Mesodermal cell (in vitro differentiated cells): ENCODE measurements around the gene KCNJ18. TPM values are rescaled to one million over a fixed set of nuclear protein-coding genes. Genes with fewer than 3 reads are reported as not detected.
"Not testable (repeated sequence)": the region's sequence is repeated elsewhere in the genome, so short reads cannot be mapped to it uniquely, and the experiment has no call there.

Experiments used
- H3K27ac ChIP-seq: 2 replicates; pipeline ENCODE4 v1.7.0; 2013; ENCODE audit warnings: mild to moderate bottlenecking, low read depth, low read length, moderate library complexity; ENCODE audit not compliant: severe bottlenecking
- H3K36me3 ChIP-seq: 2 replicates; pipeline ENCODE4 v1.7.1; 2013; ENCODE audit warnings: mild to moderate bottlenecking, low read length, moderate library complexity; ENCODE audit not compliant: control insufficient read depth, insufficient read depth
- H3K4me1 ChIP-seq: one replicate; pipeline ENCODE4 v1.7.1; 2013; ENCODE audit warnings: mild to moderate bottlenecking, low read length; ENCODE audit not compliant: insufficient read depth, control insufficient read depth, poor library complexity, severe bottlenecking
- H3K4me3 ChIP-seq: 2 replicates; pipeline ENCODE4 v1.7.0; 2013; ENCODE audit warnings: low read length, control low read depth, mild to moderate bottlenecking; ENCODE audit not compliant: insufficient read depth, poor library complexity, severe bottlenecking; ENCODE audit errors: extremely low read depth
- H3K9me3 ChIP-seq: 2 replicates; pipeline ENCODE4 v1.7.1; 2013; ENCODE audit warnings: mild to moderate bottlenecking, low read length, moderate library complexity; ENCODE audit not compliant: control insufficient read depth
- WGBS, 2 experiments: methylation state at CpG; one replicate each; pipeline ENCODE4 v1.1.5; 2013; ENCODE audit warnings: missing lambda C conversion rate in 2 of 2; ENCODE audit not compliant: insufficient coverage in 2 of 2; 5-methylcytosine and 5-hydroxymethylcytosine counted together
- polyA plus RNA-seq, 2 experiments: library from polyadenylated mRNA; stranded (reverse); fragments of 50-300 nt; gene quantifications; one replicate each; pipeline ENCODE4 v1.2.3, GENCODE V29; 2013

Gene KCNJ18
- polyA plus RNA-seq (2013, experiment 1 of 2) = not detected
- not detected for polyA plus RNA-seq (2013, experiment 2 of 2)

DNA sequence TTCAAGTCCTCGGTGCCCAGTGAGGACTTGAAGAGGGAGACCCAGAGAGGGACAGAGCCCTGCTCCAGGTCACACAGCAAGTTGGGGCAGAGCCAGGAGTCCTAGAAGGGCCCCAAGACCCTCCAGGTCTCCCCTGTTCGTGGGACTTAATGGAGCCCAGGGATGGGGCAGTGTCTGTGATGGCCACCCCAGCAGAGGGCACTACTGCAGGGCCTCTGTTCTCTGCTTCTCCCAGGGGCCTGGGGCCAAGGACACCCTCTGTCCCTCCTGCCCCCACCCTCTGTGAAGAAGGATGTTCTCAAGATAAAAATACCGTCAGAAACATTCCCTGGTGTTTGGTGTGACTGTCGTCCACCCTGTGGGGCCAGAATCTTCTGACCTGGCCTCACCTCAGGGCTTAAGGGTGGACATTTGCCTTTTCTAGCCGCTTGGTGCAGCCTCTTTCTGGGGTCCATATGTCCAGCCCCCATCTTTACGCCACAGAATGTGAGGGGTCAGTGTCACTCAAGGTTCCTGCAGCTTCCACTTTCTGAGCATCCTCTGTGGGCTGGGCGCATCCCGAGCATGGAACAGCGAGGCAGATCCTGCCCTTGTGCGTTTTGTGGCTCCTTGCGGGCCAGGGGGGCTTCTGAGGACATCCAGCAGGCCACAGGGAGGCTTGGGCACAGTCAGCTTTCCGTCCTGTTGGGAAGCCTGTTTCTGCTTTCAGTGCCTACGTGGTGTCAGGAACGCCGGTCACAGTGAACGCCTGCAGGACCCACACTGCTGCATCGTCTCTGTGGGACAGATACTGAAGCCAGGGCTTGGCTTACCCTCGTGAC lies at the start of gene KCNJ18:
TSS of gene KCNJ18 (plus strand) at position 641 of the 821 bp plus-strand sequence. CDS start 10,264 bp downstream, outside the sequence.
- not testable (repeated sequence) for H3K4me1 ChIP-seq, H3K27ac ChIP-seq, H3K4me3 ChIP-seq, H3K9me3 ChIP-seq, H3K36me3 ChIP-seq
- 68 to 75% methylated on average over 6 to 15 of the region's 18 CpGs for WGBS, 2 experiments

DNA sequence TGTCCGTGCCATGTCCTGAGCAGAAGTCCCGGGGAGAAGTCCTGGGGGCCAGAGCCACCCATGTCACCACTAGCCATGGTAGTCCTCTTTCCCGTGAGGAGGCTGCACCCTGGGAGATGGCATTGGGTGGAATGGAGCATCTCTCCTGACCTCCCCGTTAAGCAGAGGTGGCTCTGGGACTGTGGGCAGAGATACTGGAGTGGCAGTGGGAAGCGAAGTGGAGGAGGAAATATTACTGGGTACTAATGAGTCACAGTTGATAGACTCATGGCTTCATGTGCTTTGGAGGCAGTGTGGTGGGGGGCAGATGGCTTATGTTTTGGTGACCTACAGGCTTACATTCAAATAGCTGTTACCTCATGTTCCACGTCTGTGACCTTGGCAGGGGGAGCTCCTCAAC lies 44.2 kb upstream of the KCNJ18 start:
- not testable (repeated sequence) for H3K27ac ChIP-seq, H3K36me3 ChIP-seq, H3K4me1 ChIP-seq, H3K9me3 ChIP-seq, H3K4me3 ChIP-seq
- 61 to 89% methylated on average over 2 to 3 of the region's 6 CpGs for WGBS, 2 experiments

DNA sequence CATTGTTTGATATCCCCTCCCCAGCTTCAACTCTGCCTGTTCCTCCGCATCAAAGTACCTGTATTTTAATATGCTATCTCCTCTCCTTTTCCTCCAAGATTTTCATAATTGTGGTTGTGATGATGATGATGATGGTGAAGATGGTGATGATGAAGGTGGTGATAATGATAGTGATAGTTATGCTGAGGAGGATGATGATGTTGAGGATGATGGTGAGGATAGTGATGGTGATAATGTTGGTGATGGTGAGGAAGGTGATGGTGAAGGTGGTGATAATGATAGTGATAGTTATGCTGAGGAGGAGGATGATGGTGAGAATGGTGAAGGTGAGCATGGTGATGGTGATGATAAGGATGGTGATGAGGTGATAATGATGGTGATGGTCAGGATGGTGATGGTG lies 42.3 kb upstream of the KCNJ18 start:
- H3K4me3 ChIP-seq, H3K27ac ChIP-seq, H3K36me3 ChIP-seq, H3K4me1 ChIP-seq, H3K9me3 ChIP-seq: not testable (repeated sequence)
- WGBS, 2 experiments = no CpG with 5 or more reads among the region's 1 CpG

DNA sequence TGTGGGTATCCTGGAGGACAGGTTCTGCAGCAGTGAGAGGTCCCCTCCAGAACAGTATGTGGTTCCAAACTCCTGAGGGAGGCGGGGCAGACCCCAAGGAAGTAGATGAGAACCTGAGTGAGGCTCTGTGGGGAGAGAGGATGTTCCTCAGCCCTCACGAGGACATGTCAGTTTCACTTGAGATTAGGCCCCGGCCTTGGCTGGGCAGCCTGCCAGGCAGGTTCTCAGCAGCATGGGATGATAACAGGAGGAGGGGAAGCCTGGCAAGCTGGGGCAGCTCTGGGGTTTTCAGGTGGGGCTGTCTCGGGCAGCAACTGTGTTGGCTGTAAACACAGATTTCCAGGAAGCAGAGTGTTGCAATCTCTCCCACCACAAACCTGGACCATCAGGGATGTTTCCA lies 40.3 kb upstream of the KCNJ18 start:
- not testable (repeated sequence) for H3K27ac ChIP-seq, H3K4me1 ChIP-seq, H3K4me3 ChIP-seq, H3K9me3 ChIP-seq, H3K36me3 ChIP-seq
- no CpG with 5 or more reads among the region's 4 CpGs for WGBS, 2 experiments

DNA sequence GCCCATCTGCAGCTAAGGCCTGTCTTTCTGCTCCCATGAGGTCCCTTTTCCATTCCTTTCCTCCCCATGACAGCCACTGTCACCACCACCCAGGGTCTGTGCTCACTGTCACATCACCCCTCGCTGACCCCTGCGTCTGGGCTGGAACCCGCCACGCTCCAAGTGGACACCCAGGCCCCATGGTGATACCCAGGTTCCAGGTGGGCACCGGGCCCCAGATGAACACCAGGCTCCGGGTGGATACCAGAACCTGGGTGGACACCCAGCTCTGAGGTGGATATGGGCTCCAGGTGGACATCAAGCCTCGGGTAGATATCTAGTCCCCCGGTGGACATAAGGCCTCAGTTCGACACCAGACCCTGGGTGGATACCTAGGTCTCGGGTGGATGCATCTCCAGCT lies 39.1 kb upstream of the KCNJ18 start:
- not testable (repeated sequence) for H3K27ac ChIP-seq, H3K9me3 ChIP-seq
- WGBS, 2 experiments = 82 to 96% methylated on average over 4 to 6 of the region's 10 CpGs

DNA sequence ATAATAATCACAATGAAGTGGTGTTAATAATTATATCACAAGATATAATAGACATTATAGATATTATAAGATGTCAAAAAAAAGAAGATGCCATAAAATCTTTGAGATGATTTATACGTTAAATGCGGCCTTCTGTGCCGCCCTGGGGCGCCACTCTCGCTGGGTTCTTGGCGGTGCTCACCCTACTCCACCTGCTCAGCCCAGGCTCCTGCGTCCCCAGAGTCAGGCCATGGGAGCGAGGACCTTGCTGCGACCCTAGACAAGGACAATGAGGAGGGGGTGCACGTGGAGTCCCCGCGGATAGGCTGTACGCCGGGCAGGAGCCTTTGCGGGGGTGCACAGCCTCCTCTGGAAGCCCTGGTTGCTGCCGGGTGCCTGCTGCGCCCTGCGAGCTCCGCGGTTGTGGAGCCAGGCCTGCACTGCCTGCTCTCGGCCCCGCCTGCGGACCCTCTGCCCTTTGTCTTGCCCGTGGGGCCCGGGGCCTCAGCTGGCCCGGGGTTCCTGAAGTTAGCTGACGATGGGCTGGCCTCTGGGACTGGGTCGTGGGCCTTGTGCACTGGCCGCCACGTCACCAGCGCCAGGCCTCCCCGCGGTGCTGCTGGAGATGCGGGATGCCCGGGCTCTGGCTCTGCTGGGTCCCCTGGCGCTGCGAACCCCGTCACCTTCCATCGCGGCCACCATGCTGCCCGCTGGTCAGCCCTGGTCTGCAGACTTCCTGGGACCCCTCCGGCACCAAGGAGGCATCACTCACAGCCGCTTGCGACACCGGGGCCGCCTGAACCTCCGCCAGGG lies 35.6 kb upstream of the KCNJ18 start:
- 87 to 92% methylated on average over 33 to 35 of the region's 47 CpGs for WGBS, 2 experiments
- H3K9me3 ChIP-seq = not testable (repeated sequence)

More for the DNA sequence above, 39.1 kb upstream of the KCNJ18 start:
- H3K4me3 ChIP-seq, H3K36me3 ChIP-seq, H3K4me1 ChIP-seq: not testable (repeated sequence)

DNA sequence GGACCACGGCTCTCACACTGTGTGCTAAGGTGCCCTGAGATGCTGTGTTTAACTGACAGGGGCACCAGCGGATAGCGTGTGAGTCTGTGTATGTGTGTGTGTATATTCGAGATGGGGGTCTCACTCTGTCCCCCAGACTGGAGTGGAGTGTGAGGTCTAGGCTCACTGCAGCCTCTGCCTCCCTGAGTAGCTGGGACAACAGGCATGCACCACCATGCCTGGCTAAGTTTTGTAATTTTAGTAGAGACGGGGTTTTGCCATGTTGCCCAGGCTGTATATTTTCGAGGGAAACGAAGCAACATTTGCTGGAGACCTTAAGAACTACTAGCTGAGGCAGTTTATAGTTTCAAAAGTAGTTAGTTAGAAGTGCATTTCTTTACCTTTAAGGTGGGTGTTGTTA lies 32.7 kb upstream of the KCNJ18 start:
- H3K4me1 ChIP-seq, H3K36me3 ChIP-seq, H3K4me3 ChIP-seq, H3K27ac ChIP-seq, H3K9me3 ChIP-seq: not testable (repeated sequence)
- 53 to 71% methylated on average over 4 to 5 of the region's 7 CpGs for WGBS, 2 experiments

More for the DNA sequence above, 35.6 kb upstream of the KCNJ18 start:
- H3K4me1 ChIP-seq, H3K27ac ChIP-seq, H3K36me3 ChIP-seq, H3K4me3 ChIP-seq: not testable (repeated sequence)

DNA sequence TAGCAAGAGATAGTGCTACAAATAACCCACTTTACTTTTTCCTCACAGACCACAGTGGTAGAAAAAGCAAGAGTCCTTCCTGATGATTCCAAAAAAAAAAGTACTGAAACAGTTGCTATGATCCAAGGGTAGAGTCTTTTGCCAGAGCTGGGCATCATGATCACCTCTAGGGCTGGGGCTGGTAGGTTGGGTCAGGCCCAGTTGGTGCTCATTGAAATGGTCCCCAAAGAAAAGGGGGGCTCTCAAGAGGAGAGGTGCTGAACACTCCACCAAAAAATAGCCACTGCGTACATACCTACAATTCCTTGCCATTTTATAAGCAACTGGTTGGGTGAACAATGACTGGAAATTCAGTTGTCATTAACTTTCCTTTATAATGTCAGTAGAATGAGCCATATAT lies 30.9 kb upstream of the KCNJ18 start:
- not testable (repeated sequence) for H3K36me3 ChIP-seq, H3K4me3 ChIP-seq, H3K4me1 ChIP-seq, H3K27ac ChIP-seq
- peaks cover 14% of the 10 kb centered on the region for H3K9me3 ChIP-seq
- WGBS, 2 experiments = no CpG with 5 or more reads among the region's 1 CpG

DNA sequence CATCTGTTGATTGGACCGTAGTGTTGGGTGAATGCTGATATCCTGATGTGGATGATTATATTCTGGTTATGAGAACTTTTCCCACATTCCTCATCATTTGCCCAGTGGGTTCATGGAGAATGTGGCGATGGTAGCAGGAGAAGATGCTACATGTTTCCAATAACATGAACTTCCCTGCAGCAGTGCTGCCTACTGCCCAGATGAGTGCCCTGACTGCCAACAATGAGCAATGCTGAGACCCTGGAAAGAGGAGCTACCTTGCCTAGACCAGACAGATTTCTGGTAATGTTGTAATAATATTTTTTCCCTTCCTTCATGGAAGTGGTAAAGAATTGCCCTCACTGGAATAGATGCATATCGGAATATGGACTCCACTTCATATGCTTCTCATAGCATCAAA lies 29.2 kb upstream of the KCNJ18 start:
- 80 to 90% methylated on average over 1 of the region's 3 CpGs for WGBS, 2 experiments
- not testable (repeated sequence) for H3K4me3 ChIP-seq, H3K36me3 ChIP-seq, H3K4me1 ChIP-seq, H3K27ac ChIP-seq
- H3K9me3 ChIP-seq = peaks cover 14% of the 10 kb centered on the region

DNA sequence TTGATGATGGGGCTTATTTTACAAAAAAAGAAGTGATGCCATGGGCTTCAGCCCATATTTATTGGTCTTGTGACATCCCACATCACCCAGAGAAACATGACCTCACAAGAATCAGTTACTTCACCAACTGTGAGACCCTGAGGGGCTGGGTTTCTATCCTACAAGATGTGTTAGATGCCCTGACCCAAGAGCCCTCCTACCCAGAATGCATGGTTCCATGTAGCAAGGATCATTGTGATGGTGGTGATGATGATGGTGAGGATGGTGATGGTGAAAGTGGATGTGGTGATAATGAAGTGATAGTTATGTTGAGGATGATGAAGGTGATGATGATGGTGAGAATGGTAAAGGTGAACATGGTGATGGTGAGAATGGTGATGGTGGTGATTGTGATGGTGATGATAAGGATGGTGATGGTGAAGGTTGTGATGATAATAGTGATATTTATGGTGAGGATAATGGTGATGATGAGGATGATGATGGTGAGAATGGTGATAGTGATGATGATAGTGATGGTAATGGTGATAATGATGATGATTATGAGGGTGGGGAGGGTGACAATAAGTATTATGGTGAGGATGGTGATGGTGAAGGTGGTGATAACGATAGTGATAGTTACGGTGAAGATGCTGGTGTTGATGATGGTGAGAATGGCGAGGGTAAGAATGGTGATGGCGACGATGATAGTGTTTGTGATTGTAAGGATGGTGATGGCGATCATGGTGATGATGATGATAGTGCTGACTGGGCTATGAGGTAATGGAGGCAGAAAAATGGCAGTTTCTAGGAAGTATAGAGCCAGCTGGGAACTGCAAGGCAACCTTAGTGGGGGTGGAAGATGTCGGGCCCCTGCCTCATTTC lies 28.5 kb upstream of the KCNJ18 start:
- not testable (repeated sequence) for H3K27ac ChIP-seq, H3K4me3 ChIP-seq, H3K36me3 ChIP-seq, H3K4me1 ChIP-seq
- WGBS, 2 experiments = 57 to 62% methylated on average over 6 of the region's 7 CpGs
- H3K9me3 ChIP-seq = peaks cover 14% of the 10 kb centered on the region
